ENCODE measurements around the gene PRSS22. TPM values are rescaled to one million over a fixed set of nuclear protein-coding genes. Genes with fewer than 3 reads are reported as not detected.

Gene PRSS22
- total RNA-seq, 6 donors from 2014 or later: 9.3 to 24.8 (median 16.6) TPM

DNA sequence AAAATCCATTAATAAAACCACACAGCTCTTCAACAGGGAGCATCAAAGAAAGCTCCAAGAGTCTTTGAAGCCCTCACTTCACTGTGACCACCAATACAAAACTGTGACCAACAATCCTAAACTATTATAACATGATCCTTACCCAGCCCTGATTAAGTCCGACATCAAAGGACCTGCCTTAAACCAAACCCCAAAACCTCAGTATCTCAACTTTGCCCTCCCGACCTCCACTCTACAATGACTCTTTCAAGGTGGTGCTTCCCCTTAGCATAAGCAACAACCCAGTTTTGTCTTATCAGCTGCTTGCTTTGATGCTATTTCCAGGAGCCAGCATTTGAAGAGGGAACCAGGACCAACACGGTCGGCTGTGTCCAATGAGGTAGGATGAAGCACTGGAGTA is 8.5 kb upstream of the PRSS22 start:
- Histone ChIP-seq H3K27me3 (no peaks in the 10 kb centered on the region), H3K4me3 (no peak overlapping the region), H3K27ac (no peak overlapping the region), H3K4me1 (peaks cover 5 to 13% (median 7%) of the 10 kb centered on the region in 4 donors), H3K9me3 (no peaks in the 10 kb centered on the region), H3K36me3 (no peaks in the 10 kb centered on the region)
- TF ChIP-seq EP300 (IDR thresholded peaks at IDR 0.05) (no peak), POLR2AphosphoS5 (IDR thresholded peaks at IDR 0.05) (no peak), POLR2A (IDR thresholded peaks at IDR 0.05) (no peak)
- TF ChIP-seq, protein P1, sequence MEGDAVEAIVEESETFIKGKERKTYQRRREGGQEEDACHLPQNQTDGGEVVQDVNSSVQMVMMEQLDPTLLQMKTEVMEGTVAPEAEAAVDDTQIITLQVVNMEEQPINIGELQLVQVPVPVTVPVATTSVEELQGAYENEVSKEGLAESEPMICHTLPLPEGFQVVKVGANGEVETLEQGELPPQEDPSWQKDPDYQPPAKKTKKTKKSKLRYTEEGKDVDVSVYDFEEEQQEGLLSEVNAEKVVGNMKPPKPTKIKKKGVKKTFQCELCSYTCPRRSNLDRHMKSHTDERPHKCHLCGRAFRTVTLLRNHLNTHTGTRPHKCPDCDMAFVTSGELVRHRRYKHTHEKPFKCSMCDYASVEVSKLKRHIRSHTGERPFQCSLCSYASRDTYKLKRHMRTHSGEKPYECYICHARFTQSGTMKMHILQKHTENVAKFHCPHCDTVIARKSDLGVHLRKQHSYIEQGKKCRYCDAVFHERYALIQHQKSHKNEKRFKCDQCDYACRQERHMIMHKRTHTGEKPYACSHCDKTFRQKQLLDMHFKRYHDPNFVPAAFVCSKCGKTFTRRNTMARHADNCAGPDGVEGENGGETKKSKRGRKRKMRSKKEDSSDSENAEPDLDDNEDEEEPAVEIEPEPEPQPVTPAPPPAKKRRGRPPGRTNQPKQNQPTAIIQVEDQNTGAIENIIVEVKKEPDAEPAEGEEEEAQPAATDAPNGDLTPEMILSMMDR (IDR thresholded peaks at IDR 0.05): no peak
- WGBS, 2 donors: 78 to 82% methylated on average over 4 of the region's 4 CpGs
- no peak for ATAC-seq (ENCODE audit: low FRiP score in 2 of 2)
- DNase-seq: no peak

DNA sequence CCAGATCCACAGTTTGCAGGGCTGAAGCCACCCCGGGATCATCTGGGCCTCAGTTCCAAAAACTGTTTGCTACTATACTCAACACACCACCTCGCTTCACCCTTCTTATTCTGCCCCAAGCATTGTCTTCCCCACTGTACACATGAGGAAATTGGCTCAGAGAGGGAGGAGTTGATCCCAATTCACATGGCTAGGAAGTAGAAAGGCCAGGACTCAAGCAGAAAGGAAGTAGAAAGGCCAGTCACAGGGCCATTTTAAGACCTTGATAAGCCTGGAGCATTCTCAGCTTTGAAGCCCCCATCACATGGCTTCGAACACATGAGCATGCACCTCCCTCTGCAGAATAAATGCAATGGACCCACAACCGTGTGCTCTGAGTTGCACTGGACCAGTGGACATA is 7.7 kb upstream of the PRSS22 start:
- ATAC-seq (ENCODE audit: low FRiP score in 2 of 2): no peak
- peaks cover 0 to 7% (median 6%) of the 10 kb centered on the region in 4 donors for H3K9me3 ChIP-seq
- peaks cover 5 to 13% (median 7%) of the 10 kb centered on the region in 4 donors for H3K4me1 ChIP-seq
- 69 to 78% methylated on average over 4 of the region's 4 CpGs for WGBS, 2 donors
- H3K36me3 ChIP-seq: no peaks in the 10 kb centered on the region
- no peak overlapping the region for H3K27ac ChIP-seq
- H3K27me3 ChIP-seq: no peaks in the 10 kb centered on the region
- DNase-seq: no peak
- TF ChIP-seq POLR2A (IDR thresholded peaks at IDR 0.05): no peak
- TF ChIP-seq EP300 (IDR thresholded peaks at IDR 0.05): no peak
- TF ChIP-seq, protein P1 (IDR thresholded peaks at IDR 0.05): no peak
- no peak for TF ChIP-seq POLR2AphosphoS5 (IDR thresholded peaks at IDR 0.05)
- H3K4me3 ChIP-seq: no peak overlapping the region

GRCh38 chr16:2860826-2861567 is 3.0 kb upstream of the PRSS22 start:
- TF ChIP-seq EP300 (IDR thresholded peaks at IDR 0.05) (no peak), POLR2AphosphoS5 (IDR thresholded peaks at IDR 0.05) (no peak), POLR2A (IDR thresholded peaks at IDR 0.05) (no peak)
- TF ChIP-seq, protein P1 (IDR thresholded peaks at IDR 0.05): no peak
- peaks cover 0 to 7% (median 2%) of the 10 kb centered on the region in 4 donors for H3K27me3 ChIP-seq

DNA sequence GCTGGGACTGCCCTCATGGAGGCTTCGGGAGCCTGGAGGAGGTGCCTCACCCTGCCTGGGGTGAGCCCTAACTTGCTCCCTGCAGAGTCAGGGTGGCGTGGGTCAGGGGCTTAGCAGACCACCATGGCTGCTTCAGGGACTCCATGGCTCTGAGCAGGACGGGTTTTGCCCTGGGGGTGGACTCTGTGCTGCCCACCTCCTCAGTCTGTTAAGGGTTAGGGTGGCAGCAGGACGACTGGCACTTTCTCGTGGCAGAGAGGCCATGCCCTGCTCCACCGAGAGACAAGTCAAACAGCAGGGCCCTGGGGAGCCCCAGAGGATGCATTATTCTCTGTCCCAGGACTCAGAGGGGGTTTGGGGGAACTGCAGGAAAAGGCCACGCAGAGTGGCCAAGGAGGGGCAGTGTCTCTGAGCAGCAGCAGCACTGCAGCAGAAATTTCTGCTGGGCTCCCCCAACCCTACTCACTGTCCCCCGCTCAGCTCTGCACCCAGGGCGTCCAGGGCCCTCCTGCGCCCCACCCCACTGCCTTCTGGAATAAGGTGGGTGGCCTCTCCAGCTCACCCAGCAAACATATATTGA is 1.8 kb upstream of the PRSS22 start:
- Histone ChIP-seq H3K27ac (no peak overlapping the region), H3K4me1 (peaks cover 0 to 20% (median 6%) of the 10 kb centered on the region in 4 donors), H3K4me3 (no peak overlapping the region), H3K36me3 (no peaks in the 10 kb centered on the region), H3K9me3 (peaks cover 0 to 9% (median 7%) of the 10 kb centered on the region in 4 donors), H3K27me3 (peaks cover 0 to 7% (median 2%) of the 10 kb centered on the region in 4 donors)
- DNase-seq (no peak), ATAC-seq (ENCODE audit: low FRiP score in 2 of 2) (no peak)
- TF ChIP-seq POLR2A (IDR thresholded peaks at IDR 0.05) (no peak), EP300 (IDR thresholded peaks at IDR 0.05) (no peak), POLR2AphosphoS5 (IDR thresholded peaks at IDR 0.05) (no peak)
- TF ChIP-seq, protein P1 (IDR thresholded peaks at IDR 0.05): no peak
- WGBS, 2 donors: 79 to 83% methylated on average over 1 to 9 of the region's 10 CpGs

More at GRCh38 chr16:2860826-2861567, 3.0 kb upstream of the PRSS22 start:
- no peak for ATAC-seq (ENCODE audit: low FRiP score in 2 of 2)
- H3K9me3 ChIP-seq: peaks cover 0 to 9% (median 6%) of the 10 kb centered on the region in 4 donors
- peaks cover 0 to 20% (median 6%) of the 10 kb centered on the region in 4 donors for H3K4me1 ChIP-seq
- WGBS, 2 donors: 67 to 78% methylated on average over 5 to 7 of the region's 8 CpGs
- H3K4me3 ChIP-seq: no peak overlapping the region
- no peaks in the 10 kb centered on the region for H3K36me3 ChIP-seq
- no peak for DNase-seq
- H3K27ac ChIP-seq: no peak overlapping the region
